HG02623 (cell line): ENCODE measurements around the gene NOTCH2NLA.
"Not testable (repeated sequence)": the region's sequence is repeated elsewhere in the genome, so short reads cannot be mapped to it uniquely, and the experiment has no call there.

Source experiments
- ATAC-seq: cut with Tn5 transposase; IDR thresholded peaks from one replicate; pipeline ENCODE4 v1.9.1; 2021; ENCODE audit warnings: moderate library complexity; ENCODE audit not compliant: unreplicated experiment

Gene NOTCH2NLA

DNA sequence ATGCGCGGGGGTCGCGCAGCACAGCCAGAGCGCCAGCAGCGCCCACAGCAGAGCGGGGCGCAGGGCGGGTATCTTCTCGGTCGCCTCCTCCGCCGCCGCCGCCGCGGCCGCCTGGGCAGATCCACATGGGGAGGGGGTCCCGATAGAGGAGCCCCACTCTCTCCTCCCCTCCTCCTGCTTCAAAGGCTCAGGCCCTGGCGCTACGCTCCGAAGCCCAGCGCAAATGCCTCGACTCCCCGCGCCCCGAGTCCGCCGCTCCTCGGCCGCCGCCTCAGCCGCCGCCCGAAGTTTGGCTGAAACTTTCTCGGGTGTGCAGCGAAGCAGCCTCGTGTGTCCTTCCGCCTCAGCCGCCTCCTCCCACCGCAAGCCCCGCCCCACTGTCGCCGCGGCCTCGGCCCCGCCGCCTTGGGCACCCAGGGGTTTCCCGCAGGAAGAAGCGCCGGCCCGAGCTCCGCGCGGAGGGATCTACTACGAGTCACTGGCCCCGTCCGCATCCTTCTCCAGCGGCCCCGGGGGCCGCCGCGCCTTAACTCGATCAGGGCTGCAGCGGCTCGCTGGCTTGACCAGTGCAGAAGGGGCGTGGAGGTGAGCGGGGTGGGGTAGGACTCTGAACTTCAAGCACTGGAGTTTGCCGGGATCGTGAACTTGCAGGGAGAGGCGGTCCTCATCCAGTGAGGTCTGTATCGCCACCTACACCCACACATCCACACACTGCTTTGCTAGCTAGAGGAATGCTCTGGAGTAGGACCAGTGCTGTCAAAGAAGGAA is at the start of gene NOTCH2NLA:
Gene NOTCH2NLA, minus strand, starts transcription at position 312 of the 768 bp plus-strand sequence. CDS start 39,684 bp downstream, outside the sequence.
- not testable (repeated sequence) for ATAC-seq

DNA sequence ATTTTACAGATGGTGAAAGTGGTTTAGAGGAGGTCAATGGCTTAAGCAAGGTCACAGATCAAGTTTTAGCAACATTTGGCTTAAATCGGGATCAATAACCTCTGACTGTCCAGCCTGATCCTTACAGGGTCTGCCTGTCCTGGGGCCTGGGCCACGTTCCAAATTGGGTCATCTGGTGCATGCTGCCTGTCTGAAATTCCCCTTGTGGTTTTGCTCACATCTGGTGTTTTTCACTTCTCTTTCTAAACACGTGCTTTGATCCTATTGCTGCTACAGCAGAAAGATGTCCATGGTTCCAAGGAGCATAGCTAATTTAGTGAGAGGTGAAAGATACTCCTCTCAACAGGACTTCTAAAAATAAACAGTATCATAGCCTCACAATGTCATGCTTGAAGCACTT is 49.5 kb upstream of the NOTCH2NLA start:
- peak; percentile 59 for ATAC-seq

- ATAC-seq, result not testable (repeated sequence)
Observed at GRCh38 chr1:146277087-146277486, 48.3 kb upstream of the NOTCH2NLA start.

- not testable (repeated sequence) for ATAC-seq
Observed at GRCh38 chr1:146274083-146274482, 45.3 kb upstream of the NOTCH2NLA start.

DNA sequence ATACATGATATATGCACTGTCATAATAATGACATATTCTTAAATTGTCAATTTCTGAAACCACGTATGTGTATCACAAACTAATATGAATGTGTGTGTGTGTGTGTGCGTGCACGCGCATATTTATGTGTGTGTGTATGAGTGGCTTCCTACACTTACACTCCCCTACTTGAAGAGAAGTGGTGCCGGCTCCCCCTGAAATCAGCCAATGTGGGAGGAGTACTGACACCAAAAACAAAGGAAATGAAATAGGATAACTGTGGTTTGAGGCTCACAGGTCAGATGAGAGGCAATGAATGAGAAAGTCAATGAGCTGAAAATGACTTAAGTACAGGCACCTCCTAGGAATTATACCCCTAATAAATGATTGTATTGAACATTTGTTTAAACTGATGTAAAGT is 44.4 kb upstream of the NOTCH2NLA start:
- ATAC-seq, result not testable (repeated sequence)

GRCh38 chr1:146272734-146273133 is 43.9 kb upstream of the NOTCH2NLA start:
- not testable (repeated sequence) for ATAC-seq

DNA sequence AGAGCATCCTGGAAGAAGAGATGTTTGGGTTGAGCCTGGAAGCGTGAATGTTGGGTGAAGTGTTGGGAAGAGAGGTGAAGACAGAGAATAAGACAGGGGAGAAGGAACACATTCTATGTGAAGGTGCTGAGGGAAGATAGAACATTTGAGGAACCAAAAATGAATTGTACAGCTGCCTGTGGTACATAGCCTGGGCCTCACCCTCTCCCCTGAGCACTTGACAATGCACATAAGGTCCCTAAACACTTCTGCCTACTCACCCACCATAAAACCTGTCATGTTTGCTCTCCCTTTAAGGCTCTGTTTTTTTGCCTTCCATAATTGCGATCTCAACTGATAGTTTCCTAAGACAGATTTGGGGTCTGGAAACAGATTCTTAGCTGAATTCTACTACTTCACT is 43.2 kb upstream of the NOTCH2NLA start:
- ATAC-seq, result not testable (repeated sequence)

- not testable (repeated sequence) for ATAC-seq
Observed at GRCh38 chr1:146270129-146270528, 41.3 kb upstream of the NOTCH2NLA start.

DNA sequence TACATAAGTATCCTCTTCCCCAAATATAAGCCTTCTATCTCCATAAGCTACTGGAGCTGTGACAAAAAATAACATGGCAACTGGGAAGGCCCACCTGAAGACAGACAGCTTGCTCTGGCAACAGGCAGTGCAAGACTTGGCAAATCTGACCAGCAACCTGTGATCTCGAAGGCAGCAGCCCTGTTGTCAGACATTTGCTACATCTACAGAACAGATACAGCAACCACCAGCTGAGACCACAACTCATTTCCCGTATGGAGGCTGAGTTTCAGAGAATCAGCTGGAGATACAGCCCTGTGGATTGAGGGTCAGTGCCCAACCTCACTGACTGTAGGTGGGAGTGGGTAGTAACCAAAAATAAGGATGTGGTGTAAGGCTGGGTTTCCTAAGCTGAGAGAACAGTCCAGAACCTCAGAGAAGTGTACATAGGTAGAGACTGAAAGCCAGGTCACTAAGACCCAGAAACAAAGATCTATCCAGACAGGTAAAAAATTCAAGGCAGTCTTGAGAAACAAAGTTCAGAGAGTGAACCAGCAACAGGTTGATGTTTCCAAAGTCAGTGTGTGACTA is 37.4 kb upstream of the NOTCH2NLA start:
- not testable (repeated sequence) for ATAC-seq

GRCh38 chr1:146264761-146265160 is 35.9 kb upstream of the NOTCH2NLA start:
- ATAC-seq, result not testable (repeated sequence)

- not testable (repeated sequence) for ATAC-seq
Observed at GRCh38 chr1:146260006-146260730, 31.3 kb upstream of the NOTCH2NLA start.

- not testable (repeated sequence) for ATAC-seq
Observed at GRCh38 chr1:146257992-146258552, 29.3 kb upstream of the NOTCH2NLA start.

DNA sequence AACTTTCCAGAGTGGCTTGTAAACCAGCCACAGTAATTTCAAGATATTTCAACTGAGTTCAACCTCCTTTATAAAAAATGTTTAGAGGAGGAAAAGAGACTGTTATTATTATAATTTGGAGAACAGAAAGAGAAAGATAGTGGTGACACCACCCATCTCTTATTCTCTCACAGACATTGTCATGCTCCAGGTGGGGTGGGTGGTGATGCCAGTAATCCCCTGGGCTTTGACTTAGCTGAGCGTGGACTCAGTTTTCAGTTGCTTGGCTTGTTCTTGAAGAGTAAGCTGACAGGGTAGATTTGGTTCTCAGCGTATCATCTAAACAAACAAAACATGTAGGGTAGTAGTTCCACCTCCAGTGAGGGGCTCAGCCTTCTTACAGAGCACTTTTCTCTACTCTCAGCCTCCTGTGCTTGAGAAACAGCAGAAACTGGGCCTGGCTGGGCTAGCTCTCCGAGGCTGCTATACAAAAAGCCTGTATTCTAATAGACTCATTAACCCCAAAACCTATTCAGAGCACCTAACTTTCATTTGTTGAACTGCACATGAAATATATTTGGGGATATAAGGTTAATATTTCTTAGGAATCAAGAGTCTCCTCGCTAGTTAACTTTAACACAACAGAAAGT is 25.9 kb upstream of the NOTCH2NLA start:
- ATAC-seq, result not testable (repeated sequence)

- ATAC-seq, result not testable (repeated sequence)
Observed at GRCh38 chr1:146253249-146253855, 24.5 kb upstream of the NOTCH2NLA start.

GRCh38 chr1:146251523-146251922 is 22.7 kb upstream of the NOTCH2NLA start:
- ATAC-seq, result not testable (repeated sequence)

- ATAC-seq, result not testable (repeated sequence)
Observed at GRCh38 chr1:146248643-146249042, 19.8 kb upstream of the NOTCH2NLA start.

- ATAC-seq, result not testable (repeated sequence)
Observed at GRCh38 chr1:146236626-146237025, 7.8 kb upstream of the NOTCH2NLA start.

- ATAC-seq, result not testable (repeated sequence)
Observed at GRCh38 chr1:146236026-146236601, 7.3 kb upstream of the NOTCH2NLA start.

DNA sequence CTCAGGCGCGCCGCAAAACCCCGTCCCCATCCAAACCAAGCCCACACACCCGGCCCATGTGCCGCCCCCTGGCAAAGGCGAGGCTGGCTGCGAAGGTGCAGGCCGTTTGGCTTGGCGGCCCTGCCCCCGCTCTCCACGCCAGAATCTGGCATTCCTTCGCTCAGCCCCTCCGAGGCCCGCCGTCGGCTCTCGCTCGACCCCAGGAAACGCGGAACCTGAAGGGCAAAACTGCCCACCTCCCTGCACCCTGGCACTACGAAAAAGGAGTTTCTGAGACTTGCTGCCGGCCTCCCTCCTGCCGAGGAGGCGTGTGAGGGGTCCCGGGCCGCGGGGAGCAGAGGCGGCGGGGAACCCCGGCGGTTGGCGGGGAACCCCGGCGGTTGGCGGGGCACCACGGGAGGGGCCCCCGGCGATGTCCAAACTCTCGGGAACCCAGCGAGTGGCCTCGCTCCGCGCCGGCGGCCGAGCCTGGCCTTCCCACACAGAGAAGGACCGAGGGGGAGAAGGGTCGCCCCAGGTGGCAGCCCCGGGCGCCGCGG is 608 bp downstream of the NOTCH2NLA start:
- not testable (repeated sequence) for ATAC-seq

DNA sequence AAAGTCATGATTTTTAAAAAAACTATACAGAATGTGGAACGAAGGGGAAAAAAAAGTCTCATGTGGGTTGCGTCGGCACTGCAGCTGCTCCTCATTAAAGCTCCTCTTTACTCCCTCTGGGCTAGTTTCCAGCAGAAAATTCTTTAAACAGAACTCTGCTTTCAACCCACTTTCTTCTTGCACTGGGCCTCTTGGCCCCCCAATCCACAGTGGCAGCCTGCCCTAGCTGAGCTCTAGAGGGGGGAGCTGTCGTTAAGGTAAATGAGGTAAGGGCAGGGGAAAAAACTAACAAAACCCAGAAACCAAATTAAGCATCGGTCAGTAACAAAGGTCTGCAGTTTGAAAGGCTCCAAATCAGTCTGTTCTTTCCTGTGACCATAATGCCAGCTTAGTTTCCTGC is 54.3 kb downstream of the NOTCH2NLA start:
- ATAC-seq, result not testable (repeated sequence)
